Measurements from ENCODE around the gene RNF225.

RNF225 gene

GRCh38 chr19:58351558-58351878, 43.9 kb upstream of the RNF225 start:
- TF ChIP-seq CTCF (IDR thresholded peaks at IDR 0.05), result no peak
- no peak for DNase-seq (ENCODE audit: low spot score)
- Histone ChIP-seq H3K27ac (no peak overlapping the region), H3K4me3 (no peak overlapping the region)

GRCh38 chr19:58351990-58352755, 43.3 kb upstream of the RNF225 start:
- DNase-seq (ENCODE audit: low spot score), result no peak
- Histone ChIP-seq H3K27ac (no peak overlapping the region), H3K4me3 (no peak overlapping the region)
- TF ChIP-seq CTCF (IDR thresholded peaks at IDR 0.05), result no peak

- no peak for TF ChIP-seq CTCF (IDR thresholded peaks at IDR 0.05)
- no peak for DNase-seq (ENCODE audit: low spot score)
- Histone ChIP-seq H3K4me3 (no peak within 1 kb of the TSS), H3K27ac (no peak within 1 kb of the TSS)
Measured at GRCh38 chr19:58352760-58353671, 42.4 kb upstream of the RNF225 start, which contains the start of gene A1BG. Gene A1BG, minus strand, starts transcription at chr19:58353492. Its CDS starts 55 bp downstream, at chr19:58353437.

GRCh38 chr19:58353717-58354477, 41.6 kb upstream of the RNF225 start:
- H3K4me3 ChIP-seq, result no peak overlapping the region
- DNase-seq (ENCODE audit: low spot score), result no peak
- no peak for TF ChIP-seq CTCF (IDR thresholded peaks at IDR 0.05)
- H3K27ac ChIP-seq, result no peak overlapping the region

- no peak overlapping the region for H3K4me3 ChIP-seq
- DNase-seq (ENCODE audit: low spot score), result no peak
- no peak overlapping the region for H3K27ac ChIP-seq
- no peak for TF ChIP-seq CTCF (IDR thresholded peaks at IDR 0.05)
Measured at GRCh38 chr19:58354478-58355030, 40.9 kb upstream of the RNF225 start.

GRCh38 chr19:58355215-58355796, 40.1 kb upstream of the RNF225 start:
- no peak for TF ChIP-seq CTCF (IDR thresholded peaks at IDR 0.05)
- Histone ChIP-seq H3K4me3 (no peak overlapping the region), H3K27ac (no peak overlapping the region)
- no peak for DNase-seq (ENCODE audit: low spot score)
